Thymus (tissue), 11 donors: ENCODE measurements around the gene ADCY9. TPM values are rescaled to one million over a fixed set of nuclear protein-coding genes. Genes with fewer than 3 reads are reported as not detected.

Source experiments
- DNase-seq, 9 donors: peaks; one replicate each; pipeline ENCODE4 v3.0.0-alpha.2; 2013; ENCODE audit warnings: low spot score in 9 of 9, low read depth in 6 of 9, missing footprints in 1 of 9
- H3K27ac ChIP-seq, 2 donors: one replicate each; pipeline ENCODE4 v1.5.1; 2013; ENCODE audit warnings: control low read depth in 1 of 2, low read depth in 1 of 2, low read length in 1 of 2, mild to moderate bottlenecking in 1 of 2, moderate library complexity in 1 of 2
- H3K27me3 ChIP-seq, 2 donors: one replicate each; pipeline ENCODE4 v1.5.1; 2013; ENCODE audit warnings: low read length in 1 of 2; ENCODE audit not compliant: control insufficient read depth in 2 of 2, insufficient read depth in 1 of 2
- H3K36me3 ChIP-seq, 2 donors: one replicate each; pipeline ENCODE4 v1.5.1; 2013; ENCODE audit warnings: low read length in 1 of 2, mild to moderate bottlenecking in 1 of 2, moderate library complexity in 1 of 2; ENCODE audit not compliant: control insufficient read depth in 2 of 2, insufficient read depth in 2 of 2
- H3K4me1 ChIP-seq, 2 donors: one replicate each; pipeline ENCODE4 v1.5.1; 2013; ENCODE audit warnings: low read length in 2 of 2; ENCODE audit not compliant: control insufficient read depth in 2 of 2, insufficient read depth in 2 of 2
- H3K4me3 ChIP-seq, 2 donors: one replicate each; pipeline ENCODE4 v1.5.1; 2013; ENCODE audit warnings: low read length in 2 of 2, control low read depth in 1 of 2, mild to moderate bottlenecking in 1 of 2
- H3K9me3 ChIP-seq, 2 donors: one replicate each; pipeline ENCODE4 v1.5.1; 2013; ENCODE audit warnings: low read length in 1 of 2, mild to moderate bottlenecking in 1 of 2; ENCODE audit not compliant: control insufficient read depth in 2 of 2, insufficient read depth in 1 of 2
- WGBS: extraction: QIAGEN DNeasy Blood & Tissue Kit; methylation state at CpG from one replicate; pipeline ENCODE4 v1.1.7; 2013; 5-methylcytosine and 5-hydroxymethylcytosine counted together
- polyA plus RNA-seq: library from polyadenylated mRNA; stranded (reverse); fragments of 200-250 nt; gene quantifications from one replicate; pipeline ENCODE4 v1.2.3, GENCODE V29; 2013
- total RNA-seq: library from RNA; stranded (reverse); fragments of 120-200 nt; gene quantifications from one replicate; pipeline ENCODE4 v1.2.4, GENCODE V29; 2013
- donor health status: healthy.

ADCY9 gene
- total and polyA plus RNA-seq, 2 donors = 1.3 to 2.2 TPM

DNA sequence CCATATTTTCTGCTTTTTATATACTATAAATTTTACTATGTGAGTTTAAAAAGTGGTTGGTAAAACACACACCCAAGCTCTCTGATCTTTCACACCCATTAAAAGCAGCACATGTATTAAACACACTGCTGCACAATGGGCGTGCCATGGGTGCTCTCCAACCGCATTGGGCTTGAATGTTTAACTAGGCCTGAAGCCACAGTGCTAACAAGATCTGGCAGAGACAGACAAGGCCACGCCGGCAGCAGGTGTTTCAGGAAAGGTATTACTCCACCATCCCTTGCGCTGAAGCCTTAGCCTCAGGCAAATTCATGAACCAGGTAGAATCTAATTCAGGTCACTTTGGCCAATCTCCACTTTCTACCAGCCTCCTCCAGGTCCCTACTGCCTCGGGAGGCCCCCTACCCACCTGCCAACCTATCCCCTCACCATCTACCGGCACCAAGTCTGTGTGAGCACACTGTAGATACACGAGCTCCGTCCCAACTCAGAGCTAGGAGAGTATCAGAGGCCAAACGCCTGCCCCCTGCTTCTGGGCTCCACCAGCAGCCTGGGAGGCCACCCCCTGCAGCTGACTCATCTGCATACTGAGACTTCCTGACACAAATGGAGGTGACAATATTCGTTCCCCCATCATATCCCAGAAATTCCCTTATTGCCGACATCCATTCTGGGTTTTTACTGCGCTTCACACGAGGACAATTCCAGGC lies 95.0 kb downstream of the ADCY9 start:
- H3K4me1 ChIP-seq = peaks cover 0 to 5% of the 10 kb centered on the region in 2 donors
- H3K36me3 ChIP-seq = no peaks in the 10 kb centered on the region
- no peak overlapping the region for H3K27ac ChIP-seq
- DNase-seq = peak in 1 of 9 donors; percentile 7
- no peaks in the 10 kb centered on the region for H3K27me3 ChIP-seq
- WGBS = 84% methylated on average over 14 of the region's 14 CpGs
- H3K9me3 ChIP-seq = no peaks in the 10 kb centered on the region
- H3K4me3 ChIP-seq = no peak overlapping the region

DNA sequence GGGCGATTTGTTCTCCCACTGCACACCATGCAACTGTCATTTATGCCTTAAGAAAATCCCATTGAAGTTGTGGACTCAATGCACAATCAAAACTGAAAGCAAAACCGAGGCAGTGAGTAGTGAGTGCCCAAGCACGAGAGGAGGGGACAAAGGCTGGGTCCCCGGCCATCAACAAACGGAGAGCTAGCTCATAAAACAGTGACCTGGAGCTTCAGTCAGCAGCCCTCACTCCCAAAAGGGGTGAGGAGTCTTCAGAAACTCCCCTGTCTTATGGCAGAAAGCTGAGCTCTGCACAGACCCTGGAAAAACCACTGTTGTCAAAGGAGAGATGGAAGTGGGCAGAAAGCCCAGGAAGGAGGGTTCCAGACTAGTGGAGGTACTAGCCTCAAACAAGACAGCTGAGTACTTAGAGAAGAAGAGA lies 96.9 kb downstream of the ADCY9 start:
- H3K9me3 ChIP-seq = no peaks in the 10 kb centered on the region
- peak in 1 of 9 donors; percentile 2 for DNase-seq
- no peaks in the 10 kb centered on the region for H3K36me3 ChIP-seq
- no peak overlapping the region for H3K27ac ChIP-seq
- 70% methylated on average over 5 of the region's 5 CpGs for WGBS
- no peak overlapping the region for H3K4me3 ChIP-seq
- peaks cover 0 to 2% of the 10 kb centered on the region in 2 donors for H3K27me3 ChIP-seq
- peaks cover 0 to 5% of the 10 kb centered on the region in 2 donors for H3K4me1 ChIP-seq

DNA sequence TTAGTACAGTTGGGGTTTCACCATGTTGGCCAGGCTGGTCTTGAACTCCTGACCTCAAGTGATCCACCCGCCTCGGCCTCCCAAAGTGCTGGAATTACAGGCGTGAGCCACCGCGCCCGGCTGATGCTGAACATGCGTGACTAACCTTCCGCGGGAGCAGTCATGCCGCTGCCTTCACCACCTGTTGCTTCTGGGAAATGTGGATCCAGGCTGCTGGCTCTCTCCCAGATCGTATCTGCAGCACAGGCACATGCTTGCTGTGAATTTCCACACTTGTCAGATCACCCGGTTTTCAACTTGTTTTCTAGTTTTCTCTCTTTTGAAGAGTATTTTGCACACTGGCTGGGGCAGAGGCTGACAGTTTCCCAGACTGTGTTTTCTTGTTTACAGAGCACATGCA lies 97.9 kb downstream of the ADCY9 start:
- WGBS = 92% methylated on average over 12 of the region's 12 CpGs
- H3K27ac ChIP-seq = no peak overlapping the region

DNA sequence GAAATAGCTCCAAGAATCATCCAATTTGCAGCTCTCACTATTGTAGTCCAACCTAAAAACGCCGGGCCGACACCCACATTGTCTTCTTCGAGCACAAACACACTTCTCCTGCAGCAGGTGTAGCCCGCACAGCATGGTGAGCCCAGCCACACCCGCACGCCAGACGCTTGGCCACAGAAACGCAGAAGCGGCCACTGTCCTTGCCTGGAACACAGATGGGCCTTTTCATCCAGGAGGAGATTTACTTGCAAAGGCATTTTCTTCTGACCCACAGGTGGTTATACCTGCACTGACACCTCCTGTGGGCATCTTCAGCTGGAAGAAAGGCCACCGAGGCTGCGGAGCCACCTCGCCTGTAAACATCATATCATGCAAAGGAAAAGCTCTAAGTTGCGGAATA lies 98.4 kb downstream of the ADCY9 start:
- 94% methylated on average over 14 of the region's 14 CpGs for WGBS
- Histone ChIP-seq H3K4me3 (no peak overlapping the region), H3K27ac (no peak overlapping the region), H3K9me3 (no peaks in the 10 kb centered on the region), H3K27me3 (peaks cover 0 to 3% of the 10 kb centered on the region in 2 donors), H3K36me3 (no peaks in the 10 kb centered on the region), H3K4me1 (peaks cover 0 to 5% of the 10 kb centered on the region in 2 donors)
- DNase-seq = no peak

More for the DNA sequence above, 97.9 kb downstream of the ADCY9 start:
- Histone ChIP-seq H3K36me3 (no peaks in the 10 kb centered on the region), H3K4me3 (no peak overlapping the region), H3K9me3 (no peaks in the 10 kb centered on the region), H3K27me3 (peaks cover 0 to 2% of the 10 kb centered on the region in 2 donors), H3K4me1 (peaks cover 0 to 5% of the 10 kb centered on the region in 2 donors)
- no peak for DNase-seq

DNA sequence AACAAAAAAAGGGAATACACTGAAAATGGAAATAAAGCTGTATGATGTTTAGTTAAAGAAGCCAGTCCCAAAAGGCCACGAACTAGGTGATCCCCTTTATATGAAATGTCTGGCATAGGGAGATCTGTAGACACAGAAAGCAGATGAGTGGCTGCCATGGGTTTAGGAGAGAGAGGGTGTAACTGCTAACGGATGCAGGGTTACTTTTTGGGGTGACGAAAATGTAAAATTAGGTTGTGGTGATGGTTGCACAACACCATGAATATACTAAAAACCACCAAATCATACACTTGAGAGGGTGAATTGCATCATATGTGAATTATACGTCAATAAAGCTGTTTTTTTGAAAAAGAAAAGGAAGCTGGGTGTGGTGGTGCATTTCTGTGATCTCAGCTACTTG lies 99.6 kb downstream of the ADCY9 start:
- Histone ChIP-seq H3K27me3 (peaks cover 0 to 5% of the 10 kb centered on the region in 2 donors), H3K4me3 (no peak overlapping the region), H3K9me3 (no peaks in the 10 kb centered on the region), H3K27ac (no peak overlapping the region), H3K36me3 (no peaks in the 10 kb centered on the region), H3K4me1 (peaks cover 0 to 4% of the 10 kb centered on the region in 2 donors)
- 56% methylated on average over 4 of the region's 4 CpGs for WGBS
- no peak for DNase-seq

DNA sequence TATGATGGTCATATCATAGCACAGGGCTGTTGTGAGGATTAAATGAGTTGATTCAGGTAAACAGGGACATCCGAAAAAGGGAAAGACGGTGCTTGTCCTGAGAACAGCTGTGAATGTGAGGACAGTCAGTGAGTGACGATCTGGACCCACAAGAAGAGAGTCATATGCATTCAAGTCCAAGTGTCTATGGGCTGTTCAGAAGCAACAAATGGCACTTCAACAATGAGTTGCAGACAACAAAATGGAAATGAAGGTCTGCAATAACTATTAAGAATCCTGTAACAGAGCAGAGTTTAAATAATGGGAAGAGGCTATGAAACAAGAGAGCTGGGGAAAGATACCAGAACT lies 100.3 kb downstream of the ADCY9 start:
- peaks cover 0 to 9% of the 10 kb centered on the region in 2 donors for H3K27me3 ChIP-seq
- 96% methylated on average over 3 of the region's 3 CpGs for WGBS
- no peaks in the 10 kb centered on the region for H3K9me3 ChIP-seq
- H3K4me1 ChIP-seq = no peaks in the 10 kb centered on the region
- no peak for DNase-seq
- H3K4me3 ChIP-seq = no peak overlapping the region
- no peaks in the 10 kb centered on the region for H3K36me3 ChIP-seq
- no peak overlapping the region for H3K27ac ChIP-seq

GRCh38 chr16:4015275-4016004 lies 100.8 kb downstream of the ADCY9 start:
- H3K4me1 ChIP-seq = no peaks in the 10 kb centered on the region

DNA sequence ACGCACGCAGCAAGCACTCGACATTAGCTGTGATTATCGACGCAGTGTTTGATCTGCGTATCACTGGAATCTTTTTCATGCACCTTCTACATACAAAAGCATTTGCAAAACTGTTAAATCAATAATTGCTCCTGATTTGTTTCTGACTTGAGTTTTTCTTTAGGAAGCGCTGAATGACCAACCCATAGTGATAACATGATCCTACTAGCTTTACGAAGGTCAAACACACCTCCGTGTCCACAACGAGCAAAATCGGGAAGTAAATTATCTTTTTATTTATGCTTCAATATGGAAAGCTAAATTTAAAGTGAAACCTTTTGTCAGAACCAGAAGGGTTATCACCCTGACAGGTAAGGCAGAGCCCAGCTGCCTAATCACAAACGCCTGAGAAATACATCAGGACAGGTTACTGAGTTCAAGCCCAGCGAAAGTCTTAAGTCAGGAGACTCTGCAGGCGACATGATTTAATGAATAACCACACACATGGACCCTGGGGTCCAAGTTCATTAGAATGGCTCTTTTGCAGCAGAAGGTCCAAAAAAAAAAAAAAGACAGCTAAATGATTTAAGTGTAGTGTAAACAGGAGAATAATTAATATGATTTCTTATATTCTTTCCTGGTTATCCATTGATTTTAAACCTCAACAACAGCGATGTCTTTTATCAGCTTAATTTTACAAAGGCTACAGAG lies 104.2 kb downstream of the ADCY9 start:
- DNase-seq = no peak
- WGBS = 93% methylated on average over 15 of the region's 15 CpGs
- no peaks in the 10 kb centered on the region for H3K36me3 ChIP-seq
- H3K27ac ChIP-seq = no peak overlapping the region
- peaks cover 0 to 17% of the 10 kb centered on the region in 2 donors for H3K27me3 ChIP-seq
- no peaks in the 10 kb centered on the region for H3K4me1 ChIP-seq
- H3K4me3 ChIP-seq = no peak overlapping the region
- no peaks in the 10 kb centered on the region for H3K9me3 ChIP-seq

More at GRCh38 chr16:4015275-4016004, 100.8 kb downstream of the ADCY9 start:
- Histone ChIP-seq H3K27me3 (peaks cover 0 to 12% of the 10 kb centered on the region in 2 donors), H3K36me3 (no peaks in the 10 kb centered on the region), H3K4me3 (no peak overlapping the region), H3K9me3 (no peaks in the 10 kb centered on the region), H3K27ac (no peak overlapping the region)
- WGBS = 92% methylated on average over 20 of the region's 20 CpGs
- no peak for DNase-seq
